ENCODE data around the gene SLC25A23.

- TF ChIP-seq CTCF (IDR thresholded peaks at IDR 0.05), result no peak
- TF ChIP-seq POLR2A (IDR thresholded peaks at IDR 0.05), result no peak
These were observed 44.6 kb downstream of the SLC25A23 start for GRCh38 chr19:6414793-6415590.
